ENCODE results near the gene ZNF280C. TPM values are rescaled to one million over a fixed set of nuclear protein-coding genes. Genes with fewer than 3 reads are reported as not detected.

ZNF280C gene
- total RNA-seq, 1 experiment from 2014 or later, result 15.0 TPM

GRCh38 chrX:130285069-130285620, 16.4 kb upstream of the ZNF280C start:
- no peak for DNase-seq (ENCODE audit: low spot score)
- Mint-ChIP-seq H3K27ac (no peak overlapping the region), H3K4me1 (peaks cover 18% of the 10 kb centered on the region), H3K36me3 (peaks cover 6% of the 10 kb centered on the region; the same call in 1 of the 2 replicates), H3K4me3 (no peak overlapping the region), H3K27me3 (ENCODE audit: low read depth) (no peaks in the 10 kb centered on the region), H3K9me3 (peaks cover 13% of the 10 kb centered on the region)
- no peak for TF ChIP-seq ZNF416 (CRISPR knock-in tag; IDR thresholded peaks at IDR 0.05)
- no peak for TF ChIP-seq TP53 (CRISPR knock-in tag; IDR thresholded peaks at IDR 0.05)
- no peak for TF ChIP-seq ZBTB43 (CRISPR knock-in tag; IDR thresholded peaks at IDR 0.05)
- no peak for TF ChIP-seq CREB1 (CRISPR knock-in tag; IDR thresholded peaks at IDR 0.05)
- no peak for TF ChIP-seq ZNF512 (CRISPR knock-in tag; IDR thresholded peaks at IDR 0.05; ENCODE audit: borderline replicate concordance)
- CTCF ChIA-PET, result no interaction called here
- ATAC-seq, result no peak
- POLR2A ChIA-PET, result no interaction called here

- TF ChIP-seq ATF6 (CRISPR knock-in tag; IDR thresholded peaks at IDR 0.05) (no peak), ZNF317 (CRISPR knock-in tag; IDR thresholded peaks at IDR 0.05; ENCODE audit: borderline replicate concordance, low read depth) (no peak), NR3C1 (CRISPR knock-in tag; conservative IDR thresholded peaks at IDR 0.05; ENCODE audit: low read depth) (no peak), ZBTB21 (CRISPR knock-in tag; IDR thresholded peaks at IDR 0.05; ENCODE audit: borderline replicate concordance) (no peak)
- DNase-seq (ENCODE audit: low spot score) (no peak), ATAC-seq (no peak)
- ChIA-PET POLR2A (interaction anchor here (1.0 kb wide), 1 partner anchor 14 kb away, joined by 3 read pairs; no protein-coding TSS in a partner anchor), CTCF (no interaction called here)
- peaks cover 48% of the 10 kb centered on the region for H3K4me1 Mint-ChIP-seq
- H3K9me3 Mint-ChIP-seq, result peaks cover 19% of the 10 kb centered on the region; the same call in 1 of the 2 replicates
- peaks cover 11% of the 10 kb centered on the region; the same call in 1 of the 2 replicates for H3K36me3 Mint-ChIP-seq
- H3K27ac Mint-ChIP-seq, result no peak overlapping the region
- no peaks in the 10 kb centered on the region; the same call in 1 of the 2 replicates for H3K27me3 Mint-ChIP-seq (ENCODE audit: low read depth)
- no peak overlapping the region for H3K4me3 Mint-ChIP-seq
These were observed 13.5 kb upstream of the ZNF280C start for GRCh38 chrX:130282151-130282550.

- H3K9me3 Mint-ChIP-seq, result peaks cover 19% of the 10 kb centered on the region; the same call in 1 of the 2 replicates
- no peak for DNase-seq (ENCODE audit: low spot score)
- peak overlapping the region; percentile 56 for H3K4me3 Mint-ChIP-seq
- H3K27me3 Mint-ChIP-seq (ENCODE audit: low read depth), result no peaks in the 10 kb centered on the region; the same call in 1 of the 2 replicates
- peak; percentile 79 for ATAC-seq
- peaks cover 58% of the 10 kb centered on the region for H3K4me1 Mint-ChIP-seq
- POLR2A ChIA-PET, result interaction anchor here (1.0 kb wide), 1 partner anchor 13 kb away, joined by 3 read pairs; no protein-coding TSS in a partner anchor
- CTCF ChIA-PET, result no interaction called here
- H3K27ac Mint-ChIP-seq, result peak overlapping the region; percentile 99
- H3K36me3 Mint-ChIP-seq, result peaks cover 11% of the 10 kb centered on the region; the same call in 1 of the 2 replicates
- TF ChIP-seq ELF4 (CRISPR knock-in tag; IDR thresholded peaks at IDR 0.05; ENCODE audit: low read depth) (no peak), ZSCAN18 (CRISPR knock-in tag; IDR thresholded peaks at IDR 0.05) (no peak), HMGXB4 (CRISPR knock-in tag; IDR thresholded peaks at IDR 0.05) (no peak), SMAD4 (CRISPR knock-in tag; IDR thresholded peaks at IDR 0.05) (no peak), CREM (CRISPR knock-in tag; IDR thresholded peaks at IDR 0.05) (no peak), ERG (CRISPR knock-in tag; IDR thresholded peaks at IDR 0.05) (no peak), IRF1 (CRISPR knock-in tag; IDR thresholded peaks at IDR 0.05) (no peak), ATF6 (CRISPR knock-in tag; IDR thresholded peaks at IDR 0.05) (no peak), MLX (CRISPR knock-in tag; IDR thresholded peaks at IDR 0.05) (no peak)
These were observed 12.2 kb upstream of the ZNF280C start for GRCh38 chrX:130280901-130281300.

Data from WTC11 (cell line).